ENCODE results near the gene SLC25A29.
"Not testable (repeated sequence)": the region's sequence is repeated elsewhere in the genome, so short reads cannot be mapped to it uniquely, and the experiment has no call there.

The SLC25A29 gene

DNA sequence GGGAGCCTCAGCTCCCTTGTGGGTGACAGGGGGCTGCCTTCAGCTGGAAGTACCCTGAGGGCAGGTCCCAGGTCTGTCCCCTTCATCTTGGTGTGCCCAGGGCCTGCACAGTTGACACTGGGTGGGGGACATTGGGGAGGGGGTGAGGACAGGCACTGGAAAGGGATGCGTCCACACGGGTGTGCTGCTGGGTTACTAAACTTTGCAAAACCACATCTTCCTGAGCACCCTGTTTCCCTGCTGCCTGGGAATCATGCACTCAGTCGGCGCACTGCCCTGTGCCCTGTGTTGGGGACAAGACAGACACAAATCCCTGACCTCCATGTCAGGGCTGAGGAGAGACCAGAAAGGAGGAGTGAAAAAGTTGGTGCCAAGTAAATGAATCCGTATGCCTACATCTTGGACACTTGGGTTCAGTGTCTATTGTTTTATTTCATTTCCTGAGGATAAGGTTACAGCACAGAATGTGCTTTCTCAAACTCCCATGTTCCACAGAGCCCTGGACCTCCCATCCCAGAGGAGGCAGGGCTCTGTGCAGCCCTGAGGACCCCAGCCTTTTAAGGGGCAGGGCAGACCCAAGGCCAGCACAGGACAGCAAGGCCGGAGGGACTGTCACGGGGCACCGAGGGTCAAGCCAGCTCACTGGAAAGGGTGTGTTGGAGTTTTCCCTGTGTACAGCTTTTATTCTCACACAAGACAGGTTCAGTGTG lies 2.9 kb upstream of the SLC25A29 start:
- no peak for DNase-seq

DNA sequence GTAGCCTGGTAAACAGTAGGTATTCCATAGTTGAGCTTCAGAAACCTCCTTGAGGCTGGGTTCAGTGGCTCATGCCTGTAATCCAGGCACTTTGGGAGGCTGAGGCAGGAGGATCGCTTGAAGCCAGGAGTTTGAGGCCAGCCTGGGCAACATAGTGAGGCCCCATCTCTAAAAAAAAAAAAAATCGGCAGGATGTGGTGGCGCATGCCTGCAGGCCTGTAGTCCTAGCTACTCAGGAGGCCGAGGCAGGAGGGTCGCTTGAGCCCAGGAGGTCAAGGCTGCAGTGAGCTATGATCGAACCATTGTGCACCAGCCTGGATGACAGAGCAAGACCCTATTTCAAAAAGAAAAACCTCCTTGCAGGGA lies 2.2 kb upstream of the SLC25A29 start:
- DNase-seq: not testable (repeated sequence)

DNA sequence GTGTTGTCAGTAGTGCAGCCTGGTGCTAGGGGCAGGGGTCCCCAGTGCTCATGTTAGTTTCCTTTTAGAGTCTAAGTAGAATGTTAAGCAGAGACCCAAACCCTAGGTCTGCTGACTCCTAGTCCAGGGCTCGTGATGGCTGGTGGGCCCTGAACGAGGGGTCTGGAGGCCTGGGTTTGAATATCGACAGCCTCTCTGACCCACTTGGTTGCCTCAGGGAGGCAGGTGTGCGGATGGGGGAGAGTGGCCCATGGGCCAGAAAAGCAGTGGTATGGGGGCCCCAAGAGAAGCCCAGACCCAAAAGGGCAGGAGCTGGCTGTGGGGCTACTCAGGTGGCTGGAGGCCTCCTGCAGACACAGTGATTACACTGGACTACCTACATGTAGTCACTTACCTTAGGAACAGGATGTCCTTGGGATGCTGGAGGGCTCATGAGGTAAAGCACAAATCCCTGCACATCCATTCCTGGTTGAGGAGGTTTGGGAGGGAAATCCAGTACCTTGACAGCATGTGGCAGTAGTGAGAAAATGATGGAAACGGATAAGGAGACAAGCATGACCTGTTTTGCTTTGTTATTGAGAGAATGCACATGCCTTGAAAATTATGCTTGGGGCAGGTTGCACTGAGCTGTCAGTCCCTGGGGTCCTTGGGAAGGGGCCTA lies 1.7 kb upstream of the SLC25A29 start:
- DNase-seq: no peak

DNA sequence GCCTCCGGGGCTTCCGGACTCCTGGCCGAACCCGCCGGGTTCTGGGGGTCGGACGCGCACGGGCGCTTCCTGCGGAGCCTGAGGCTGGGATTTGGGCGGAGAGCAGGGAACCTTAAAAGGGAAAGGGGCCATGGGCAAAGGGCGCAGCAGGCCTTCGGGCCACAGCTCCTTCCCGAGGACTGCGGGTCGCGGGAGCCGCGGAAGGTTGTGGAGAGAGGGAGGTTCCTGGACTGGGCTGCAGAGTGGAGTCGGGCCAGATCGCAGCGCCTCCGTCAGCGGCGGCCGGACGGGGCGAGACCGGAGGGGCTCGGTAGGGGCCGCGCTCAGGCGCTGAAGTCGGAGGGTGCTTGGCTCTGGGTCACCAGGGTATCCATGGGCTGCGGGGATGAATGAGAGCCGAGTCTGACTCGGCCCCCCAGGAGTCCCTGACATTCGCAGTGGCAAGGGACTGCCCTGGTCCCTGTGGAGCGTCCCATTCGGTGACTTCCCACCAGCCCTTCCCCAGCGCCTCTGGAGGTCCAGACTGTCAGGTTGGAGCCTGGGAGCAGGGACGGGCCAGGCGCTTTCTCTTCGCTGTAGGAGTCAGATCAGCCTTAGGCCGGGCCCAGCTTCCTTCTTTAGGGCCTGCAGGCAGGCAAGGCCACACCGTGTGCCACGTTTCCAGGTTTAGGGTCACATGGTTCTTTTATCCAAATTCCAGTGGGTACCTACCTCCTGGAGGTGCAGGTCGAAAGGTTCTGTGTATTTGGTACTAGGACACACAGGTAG lies 938 bp upstream of the SLC25A29 start:
- DNase-seq: no peak

DNA sequence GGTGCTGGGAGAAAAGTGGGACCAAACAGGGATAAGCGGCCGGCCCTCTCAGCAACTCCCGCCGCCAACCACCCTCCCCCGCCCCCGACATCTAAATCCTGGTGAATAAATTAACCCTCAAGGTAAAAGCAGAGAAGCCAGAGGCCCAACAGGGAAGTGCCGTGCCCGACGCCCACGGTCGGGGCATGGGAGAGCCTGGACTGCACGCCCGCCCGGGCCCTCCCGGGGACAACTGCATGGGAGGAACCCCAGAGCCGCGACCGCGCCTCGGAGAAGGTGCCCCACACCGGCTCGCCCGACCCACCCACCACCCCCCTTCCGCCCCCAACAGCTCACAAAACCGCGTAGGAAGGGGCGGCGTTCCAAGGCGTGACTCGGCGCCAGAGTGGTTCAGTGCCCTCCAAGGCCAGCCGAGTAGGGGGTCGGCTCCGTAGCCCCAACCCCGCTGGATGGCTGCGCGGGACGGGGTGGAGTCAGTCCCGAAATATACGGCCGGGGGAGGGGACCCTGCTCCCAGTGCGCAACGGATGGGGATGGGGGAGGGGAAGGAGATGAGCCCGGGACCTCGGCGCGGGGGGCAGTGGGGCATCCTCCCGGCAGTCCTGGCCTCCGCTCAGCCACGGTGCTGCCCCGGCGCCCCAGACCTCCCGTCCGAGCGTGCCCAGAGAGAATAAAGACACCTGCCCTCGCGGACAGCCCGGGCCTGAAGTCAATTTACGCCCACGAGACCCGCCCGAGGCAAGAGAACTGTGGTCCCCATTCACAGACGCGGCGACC lies 732 bp downstream of the SLC25A29 start:
- no peak for DNase-seq

DNA sequence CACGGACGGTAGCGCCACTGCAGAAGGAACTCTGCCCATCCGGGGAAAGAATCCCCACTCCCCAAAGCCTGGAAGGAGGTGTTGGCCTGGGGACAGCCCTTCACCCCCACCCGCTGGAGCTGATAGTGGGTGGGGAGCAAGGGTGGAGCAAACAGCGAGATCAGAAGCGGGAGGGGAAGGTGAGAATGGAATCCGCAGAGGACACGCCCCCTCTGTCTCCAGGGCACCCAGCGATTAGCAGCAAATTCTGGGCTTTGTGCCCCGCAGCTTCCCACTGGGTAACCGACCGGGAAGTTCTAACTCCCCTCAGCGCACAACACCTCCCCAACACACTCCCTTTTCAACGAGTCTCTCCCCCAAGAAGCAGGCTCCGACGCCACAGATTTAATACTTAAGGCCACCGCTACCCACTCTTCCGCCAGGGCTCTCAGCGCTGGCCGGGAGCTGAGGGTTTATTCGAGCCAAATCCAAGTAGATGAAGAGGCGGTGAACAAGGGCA lies 1.4 kb downstream of the SLC25A29 start:
- no peak for DNase-seq

DNA sequence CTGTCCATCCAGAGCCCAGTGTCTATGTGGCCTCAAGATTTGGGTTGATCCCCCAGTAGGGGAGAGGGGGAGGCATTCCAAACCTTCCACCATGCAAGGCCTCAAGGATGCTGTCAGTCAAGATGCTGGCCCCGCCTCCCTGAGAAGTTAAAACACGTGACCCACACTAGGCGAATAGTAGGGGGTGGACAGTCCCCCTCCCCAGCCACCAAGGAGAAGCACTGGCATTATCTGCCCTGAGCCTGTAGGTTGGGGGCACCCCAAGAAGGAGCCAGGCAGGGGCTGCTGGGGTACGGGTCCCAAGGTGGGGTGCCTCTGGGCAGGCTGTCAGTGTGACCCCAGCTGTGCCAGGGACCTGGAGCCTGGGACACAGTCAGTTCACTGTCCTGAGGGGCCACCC lies 2.3 kb downstream of the SLC25A29 start:
- no peak for DNase-seq

DNA sequence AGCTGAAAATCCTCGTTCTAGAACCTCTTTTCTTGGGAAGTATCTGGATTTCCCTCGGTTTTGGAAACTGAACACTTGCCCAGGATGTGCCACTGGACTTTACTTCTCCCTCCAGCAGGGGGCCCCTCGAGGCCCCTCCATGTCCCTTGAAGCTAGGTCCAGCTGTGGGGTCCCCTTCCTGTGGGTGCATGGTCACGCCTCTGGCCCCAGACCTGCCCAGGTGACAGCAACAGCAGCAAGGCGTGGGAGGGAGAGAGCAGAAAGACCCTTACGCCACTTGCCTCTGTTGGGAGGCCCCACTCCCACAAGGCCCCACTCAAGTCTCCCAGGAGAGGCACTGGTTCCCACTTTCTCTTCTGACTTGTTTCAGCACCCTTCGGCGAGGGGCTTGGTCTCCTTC lies 3.1 kb downstream of the SLC25A29 start:
- no peak for DNase-seq

DNA sequence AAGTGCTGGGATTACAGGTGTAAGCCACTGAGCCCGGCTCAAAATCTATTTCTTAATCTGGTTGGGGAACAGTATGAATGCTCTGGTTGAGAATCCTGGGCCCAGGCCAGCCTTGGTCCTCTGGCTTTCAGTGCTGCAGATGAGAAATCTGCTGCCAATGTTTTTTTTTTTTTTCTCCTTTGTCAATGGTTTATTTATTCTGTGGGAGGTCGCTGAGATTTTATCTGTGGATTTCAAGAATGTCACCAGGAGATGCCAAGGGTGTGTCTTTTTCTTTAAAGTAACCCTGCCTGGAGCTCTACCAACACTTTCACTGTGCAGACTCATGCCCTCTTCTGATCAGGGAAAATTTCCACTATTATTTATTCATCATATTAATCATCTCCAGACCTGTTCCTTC lies 3.6 kb downstream of the SLC25A29 start:
- no peak for DNase-seq

DNA sequence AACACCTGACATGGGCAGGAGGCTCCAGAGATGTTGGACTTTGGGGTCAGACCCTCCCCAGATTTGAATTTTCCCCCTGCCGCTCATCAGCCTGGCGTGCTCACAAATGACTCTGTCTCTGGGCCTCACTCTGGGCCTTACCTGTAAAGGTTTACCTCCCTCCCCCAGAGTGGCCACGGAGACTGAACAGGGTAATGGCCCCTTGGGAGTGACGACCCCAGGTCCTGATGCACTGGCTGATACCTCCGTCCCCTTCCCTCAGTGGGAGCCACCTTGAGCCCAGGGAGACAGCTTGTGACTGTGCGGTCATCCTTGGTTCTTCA lies 7.0 kb downstream of the SLC25A29 start:
- DNase-seq: no peak

DNA sequence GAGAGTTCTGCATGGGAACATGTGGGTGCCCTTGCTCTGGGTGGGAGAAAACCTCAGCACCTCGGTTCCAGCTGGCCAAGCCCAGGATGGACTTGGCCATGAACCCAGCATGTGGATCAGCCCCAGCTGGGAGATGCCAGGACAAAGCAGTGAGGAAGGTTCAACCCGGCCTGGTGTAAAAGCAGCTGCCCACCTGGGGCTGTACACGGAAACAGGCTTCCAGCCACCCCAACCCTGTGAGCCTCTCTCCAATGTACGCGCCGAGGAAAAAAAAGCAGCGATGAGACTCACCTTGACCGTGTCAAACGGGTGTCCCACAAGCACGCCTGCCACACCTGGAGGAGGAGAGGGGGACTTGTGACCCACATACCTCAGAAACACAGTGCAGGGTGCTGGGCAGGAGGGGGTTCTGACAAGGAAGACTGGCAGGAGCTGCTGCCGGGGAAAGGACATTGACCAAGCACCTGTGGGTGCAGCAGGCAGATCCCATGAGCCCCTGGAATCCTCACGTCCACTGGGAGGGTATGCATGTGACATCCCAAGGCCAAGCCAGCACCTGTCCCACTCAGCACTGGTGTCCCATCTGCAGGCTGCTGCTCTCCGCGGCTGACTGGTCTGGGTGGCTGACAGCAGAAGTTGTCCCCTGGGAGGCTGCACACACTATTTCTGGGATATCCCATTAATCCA lies 7.5 kb downstream of the SLC25A29 start:
- DNase-seq: no peak

DNA sequence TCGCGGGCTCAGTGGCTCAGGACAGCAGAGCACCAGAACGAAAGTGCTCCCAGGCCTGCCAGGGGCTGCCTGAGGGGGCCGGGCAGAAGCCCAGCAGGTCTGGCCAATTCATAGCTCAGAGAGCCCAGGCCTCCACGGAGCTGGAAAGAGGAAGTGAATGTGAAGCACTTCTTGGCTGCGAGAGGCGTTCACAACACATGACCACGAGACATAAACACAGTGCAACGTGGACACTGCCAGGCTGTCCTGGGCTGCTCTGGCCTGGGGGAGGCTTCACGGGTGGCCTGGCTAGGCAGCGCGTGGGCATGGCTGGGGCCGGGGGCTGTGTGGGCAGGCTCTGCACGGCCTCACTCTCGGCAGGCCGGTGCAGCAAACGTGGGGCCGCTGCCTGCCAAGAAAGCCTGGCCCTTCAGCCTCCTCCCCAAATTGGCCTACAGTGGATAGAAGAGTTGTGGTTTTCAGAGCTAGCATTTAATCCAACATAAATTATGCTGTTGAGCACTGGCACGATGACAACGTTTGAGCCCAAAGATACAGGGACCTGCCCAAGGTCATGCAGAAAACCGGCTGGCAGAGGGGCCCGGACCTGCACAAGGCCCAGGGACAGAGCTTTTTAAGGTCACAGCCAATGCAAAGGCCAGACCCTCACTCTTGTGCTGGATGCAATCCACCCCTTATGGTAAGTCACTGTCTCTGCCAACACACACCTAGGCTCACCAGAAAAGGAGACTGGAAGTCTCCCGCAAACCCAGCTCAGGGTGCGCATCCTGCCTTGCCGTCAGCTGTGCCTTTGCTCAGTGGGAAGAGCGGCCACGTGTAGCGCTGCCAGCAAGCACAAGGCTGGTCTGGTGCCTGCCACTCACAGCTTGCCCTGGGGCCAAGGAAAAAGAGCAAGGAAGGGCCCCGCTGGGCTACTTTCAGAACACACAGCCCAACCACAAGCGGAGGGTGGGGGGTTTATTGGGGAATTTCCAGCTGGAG lies 8.6 kb downstream of the SLC25A29 start:
- no peak for DNase-seq

DNA sequence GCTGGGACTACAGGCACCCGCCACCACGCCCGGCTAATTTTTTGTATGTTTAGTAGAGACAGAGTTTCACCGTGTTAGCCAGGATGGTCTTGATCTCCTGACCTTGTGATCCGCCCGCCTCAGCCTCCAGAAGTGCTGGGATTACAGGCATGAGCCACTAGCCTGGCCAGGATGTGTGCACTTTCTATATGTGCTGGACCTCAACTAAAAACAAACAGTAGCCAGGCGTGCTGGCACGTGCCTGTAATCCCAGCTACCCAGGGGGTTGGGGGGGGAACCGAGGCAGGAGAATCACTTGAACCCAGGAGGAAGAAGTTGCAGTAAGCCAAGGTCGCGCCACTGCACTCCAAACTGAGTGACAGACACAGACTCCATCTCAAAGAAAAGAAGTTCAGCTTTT lies 9.5 kb downstream of the SLC25A29 start:
- DNase-seq: not testable (repeated sequence)

DNA sequence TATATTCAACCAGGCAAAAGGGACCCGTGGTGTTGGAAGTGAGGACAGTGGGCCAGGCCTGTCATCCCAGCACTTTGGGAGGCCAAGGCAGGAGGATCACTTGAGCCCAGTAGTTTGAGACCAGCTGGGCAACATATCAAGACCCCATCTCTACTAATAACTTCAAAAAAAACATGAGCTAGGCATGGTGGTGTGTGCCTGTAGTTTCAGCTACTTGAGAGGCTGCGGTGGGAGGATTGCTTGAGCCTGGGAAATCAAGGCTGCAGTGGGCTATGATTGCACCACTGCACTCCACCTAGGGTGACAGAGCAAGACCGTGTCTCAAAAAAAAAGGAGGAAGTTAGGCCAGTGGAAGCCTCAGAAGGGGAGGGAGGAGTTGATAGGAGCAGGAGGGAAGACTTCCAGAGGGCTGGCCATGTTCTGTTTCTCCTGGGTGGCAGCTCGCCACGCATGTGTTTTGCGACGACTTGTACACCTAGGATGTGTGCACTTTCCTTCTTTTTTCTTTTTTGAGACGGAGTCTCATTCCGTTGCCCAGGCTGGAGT lies 10.1 kb downstream of the SLC25A29 start:
- no peak for DNase-seq

DNA sequence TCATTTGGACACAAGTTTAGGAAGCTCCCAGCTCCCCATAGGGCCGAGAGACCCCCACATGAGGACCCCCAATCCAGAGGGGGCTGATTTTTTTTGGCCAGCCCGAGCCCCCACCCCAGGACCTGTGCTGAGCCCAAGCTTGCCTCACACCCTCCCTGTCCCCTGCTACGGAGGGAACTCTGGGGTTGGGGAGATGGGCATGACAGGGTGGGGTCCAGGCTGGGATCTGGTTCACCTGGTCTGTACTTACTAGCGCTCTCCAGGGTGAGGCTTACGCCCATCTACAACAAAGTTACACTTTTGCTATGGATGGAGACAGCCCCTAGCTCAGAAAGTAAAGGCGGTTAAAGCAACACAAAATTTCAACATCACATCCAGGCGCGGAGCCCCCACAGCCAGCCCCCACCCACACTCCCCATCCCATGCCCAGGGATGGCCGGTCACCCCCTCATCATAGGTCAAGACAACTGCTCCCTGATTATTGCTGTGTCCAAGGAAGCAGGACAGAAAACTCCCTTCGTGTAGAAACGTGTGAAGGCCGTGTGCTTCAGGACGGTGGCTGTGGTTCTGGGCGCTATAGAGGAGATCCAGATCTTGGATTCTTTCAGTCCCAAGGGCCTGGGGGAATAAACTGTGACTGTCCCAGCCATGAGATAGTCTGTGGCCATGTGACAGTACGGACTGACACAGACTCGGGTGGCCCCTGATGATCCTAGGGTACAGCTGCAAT lies 10.7 kb downstream of the SLC25A29 start:
- no peak for DNase-seq

DNA sequence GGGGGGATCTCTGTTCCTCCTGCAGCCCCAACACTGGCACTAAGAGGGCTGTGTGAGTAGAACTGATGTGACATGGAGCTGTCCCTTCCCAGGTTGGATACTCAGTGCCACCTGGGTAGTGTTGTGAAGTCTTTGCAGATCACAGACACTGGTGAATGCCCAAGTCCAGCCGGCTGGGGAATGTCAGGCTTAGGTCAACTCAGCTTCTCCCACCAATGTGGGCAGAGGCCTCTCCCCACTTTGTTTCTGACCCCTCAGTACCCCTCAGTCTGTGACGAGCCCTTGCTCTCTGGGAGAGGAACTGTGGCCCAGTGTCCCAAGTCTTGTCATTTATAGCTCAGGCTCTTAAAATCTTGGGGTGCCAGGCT lies 11.3 kb downstream of the SLC25A29 start:
- DNase-seq: no peak

DNA sequence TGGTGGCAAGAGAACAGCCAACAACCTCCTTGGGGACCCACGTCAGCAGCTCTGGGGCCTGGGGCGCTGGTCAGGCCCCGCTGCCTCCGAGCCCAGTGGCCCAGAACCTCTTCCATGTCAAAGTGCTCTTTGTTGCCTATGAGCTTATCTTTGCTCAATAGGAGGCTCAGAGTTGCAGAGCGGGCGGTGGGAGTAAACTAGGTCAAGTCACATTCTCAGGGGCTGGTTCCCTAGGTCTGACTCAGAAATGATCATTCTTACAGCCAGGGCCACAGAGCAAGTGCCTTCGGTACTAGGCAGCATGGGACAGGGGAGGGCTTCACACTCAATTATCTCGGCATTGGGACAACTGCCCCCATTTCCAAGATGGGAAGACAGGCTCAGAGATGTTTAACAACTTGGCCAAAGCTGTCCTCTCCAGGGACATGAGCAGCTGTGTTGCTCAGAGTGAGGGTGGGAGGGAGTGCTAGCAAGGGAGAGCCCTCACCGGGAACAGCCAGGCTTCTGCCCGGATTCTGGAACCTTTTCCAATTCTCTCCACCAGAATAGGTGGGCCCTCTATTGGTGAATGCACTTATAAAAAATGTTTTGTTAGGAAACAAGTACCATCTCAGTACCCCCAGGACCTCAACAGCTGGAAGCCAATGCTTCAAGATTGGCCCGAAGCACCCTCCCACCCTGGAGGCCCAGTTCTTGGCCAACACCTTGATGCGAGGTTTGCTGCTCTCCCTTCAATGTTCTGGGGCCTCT lies 11.9 kb downstream of the SLC25A29 start:
- no peak for DNase-seq

DNA sequence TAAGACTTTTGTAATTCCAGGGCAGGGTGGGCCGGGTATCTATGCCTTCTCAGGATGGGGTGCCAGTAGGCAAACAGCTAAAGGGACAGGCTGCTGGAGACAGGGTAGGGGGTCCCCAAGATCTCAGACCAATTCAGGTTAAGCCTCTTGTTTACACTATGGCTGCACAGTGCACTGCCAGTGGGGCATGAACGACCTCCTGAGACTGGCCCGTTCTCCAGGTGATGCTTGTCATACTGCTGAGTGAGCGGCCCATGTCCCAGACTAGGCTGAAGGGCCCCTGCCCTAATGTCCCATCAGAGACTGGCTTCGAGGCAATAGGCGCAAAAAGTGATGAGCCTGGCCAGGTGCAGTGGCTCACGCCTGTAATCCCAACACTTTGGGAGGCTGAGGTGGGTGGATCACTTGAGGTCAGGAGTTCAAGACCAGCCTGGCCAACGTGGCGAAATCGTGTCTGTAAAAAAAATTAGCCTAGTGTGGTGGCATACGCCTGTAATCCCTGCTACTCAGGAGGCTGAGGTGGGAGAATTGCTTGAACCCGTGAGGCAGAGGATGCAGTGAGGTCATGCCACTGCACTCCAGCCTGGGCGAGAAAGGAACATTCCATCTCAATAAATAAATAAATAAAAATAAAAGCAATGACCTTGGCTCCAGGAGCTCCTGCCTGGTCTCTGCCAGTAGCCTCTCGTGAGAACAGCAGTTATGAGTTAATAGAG lies 12.6 kb downstream of the SLC25A29 start:
- DNase-seq: no peak
